Fibroblast of pulmonary artery (primary cell): ENCODE measurements around the gene SPATS2.
"Not testable (repeated sequence)": the region's sequence is repeated elsewhere in the genome, so short reads cannot be mapped to it uniquely, and the experiment has no call there.

Source experiments
- DNase-seq: peaks from one replicate; pipeline ENCODE4 v3.0.0-alpha.2; 2010; ENCODE audit warnings: low read depth
- H3K4me3 ChIP-seq: replicated peaks from 2 replicates; pipeline ENCODE4 v1.5.1; 2011; ENCODE audit warnings: low read depth, mild to moderate bottlenecking, control low read depth, low read length, moderate library complexity
- CTCF ChIP-seq: IDR thresholded peaks from 2 replicates; pipeline ENCODE4 v1.5.1; 2011; ENCODE audit warnings: mild to moderate bottlenecking, control low read depth, low read length, inconsistent platforms; ENCODE audit errors: missing control alignments

The SPATS2 gene

GRCh38 chr12:49377386-49377785 lies 10.1 kb downstream of the SPATS2 start:
- no peak overlapping the region for H3K4me3 ChIP-seq
- TF ChIP-seq CTCF, result no peak
- DNase-seq, result no peak

GRCh38 chr12:49380184-49380583 lies 12.9 kb downstream of the SPATS2 start:
- not testable (repeated sequence) for DNase-seq, H3K4me3 ChIP-seq

GRCh38 chr12:49388682-49389386 lies 21.6 kb downstream of the SPATS2 start:
- TF ChIP-seq CTCF, result no peak
- no peak overlapping the region for H3K4me3 ChIP-seq
- no peak for DNase-seq

GRCh38 chr12:49389387-49389703 lies 22.1 kb downstream of the SPATS2 start:
- no peak for TF ChIP-seq CTCF
- DNase-seq, result no peak
- no peak overlapping the region for H3K4me3 ChIP-seq

GRCh38 chr12:49397000-49397399 lies 29.7 kb downstream of the SPATS2 start:
- TF ChIP-seq CTCF, result no peak
- no peak for DNase-seq
- no peak overlapping the region for H3K4me3 ChIP-seq

GRCh38 chr12:49400304-49400703 lies 33.0 kb downstream of the SPATS2 start:
- H3K4me3 ChIP-seq, result no peak overlapping the region
- no peak for DNase-seq
- no peak for TF ChIP-seq CTCF

GRCh38 chr12:49403971-49404450 lies 36.7 kb downstream of the SPATS2 start:
- no peak for DNase-seq
- no peak overlapping the region for H3K4me3 ChIP-seq
- TF ChIP-seq CTCF, result no peak
